Measurements from ENCODE around the gene PFDN2. TPM values are rescaled to one million over a fixed set of nuclear protein-coding genes. Genes with fewer than 3 reads are reported as not detected.

PFDN2 gene
- total and polyA plus RNA-seq, 2 of the 8 experiments (the other 6 are each of a cell fraction or from before 2014, with no cell fraction given), result 66.2 to 71.2 TPM

DNA sequence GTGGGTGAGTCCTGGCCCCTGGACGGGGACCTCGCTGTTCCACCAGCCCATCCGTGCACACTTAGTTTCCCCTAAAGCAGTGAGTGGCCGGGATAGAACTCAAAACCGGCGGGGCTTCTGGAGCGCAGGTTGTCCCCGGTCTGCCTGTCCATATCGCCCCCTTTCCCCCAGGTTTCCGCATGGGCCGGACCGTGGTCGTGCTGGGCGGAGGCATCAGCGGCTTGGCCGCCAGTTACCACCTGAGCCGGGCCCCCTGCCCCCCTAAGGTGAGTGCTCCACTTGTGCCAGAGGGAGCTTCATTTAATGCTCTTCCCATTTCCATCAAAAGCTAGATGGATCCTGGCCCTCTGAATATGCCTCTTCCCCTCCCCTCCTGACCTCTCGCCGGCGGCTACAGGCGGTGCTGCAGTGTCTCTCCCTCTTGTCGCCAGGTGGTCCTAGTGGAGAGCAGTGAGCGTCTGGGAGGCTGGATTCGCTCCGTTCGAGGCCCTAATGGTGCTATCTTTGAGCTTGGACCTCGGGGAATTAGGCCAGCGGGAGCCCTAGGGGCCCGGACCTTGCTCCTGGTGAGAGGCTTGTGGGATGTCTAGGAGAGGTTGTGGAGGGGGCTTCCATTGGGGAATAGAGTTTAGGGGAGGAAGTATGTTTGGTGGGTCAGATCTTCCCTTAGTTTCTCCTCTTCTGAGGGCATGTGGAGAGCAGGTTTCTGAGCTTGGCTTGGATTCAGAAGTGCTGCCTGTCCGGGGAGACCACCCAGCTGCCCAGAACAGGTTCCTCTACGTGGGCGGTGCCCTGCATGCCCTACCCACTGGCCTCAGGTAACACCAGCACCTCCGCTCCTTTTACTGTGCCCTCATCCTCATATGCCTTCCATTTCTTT is 49.1 kb upstream of the PFDN2 start:
- peak in 1 of 2 experiments; percentile 71 for DNase-seq (ENCODE audit: low read depth in 1 of 2, low spot score in 2 of 2)
- Histone ChIP-seq H2BK20ac (ENCODE audit: low read length) (no peak overlapping the region), H3K56ac (replicated peaks; ENCODE audit: insufficient read length, low read depth, low read length) (peak overlapping the region; percentile 9), H4K20me1 (replicated peaks in 1 of 2; ENCODE audit: control insufficient read depth in 1 of 2, insufficient read depth in 2 of 2, low read length in 2 of 2) (no peaks in the 10 kb centered on the region), H4K8ac (ENCODE audit: extremely low read depth, insufficient read depth, low read length) (peak overlapping the region; percentile 41), H3K14ac (ENCODE audit: insufficient read length) (no peak overlapping the region), H3K79me1 (ENCODE audit: low read depth, low read length) (no peaks in the 10 kb centered on the region), H2BK5ac (ENCODE audit: low read depth, low read length) (0 out of 2 replicates have a peak overlapping the region, but pooled peaks have one; percentile 3), H3K36me3 (ENCODE audit: control insufficient read depth in 2 of 4, insufficient read depth in 4 of 4, low read length in 3 of 4) (peaks cover 7 to 20% (median 14%) of the 10 kb centered on the region in 4 experiments; a peak in 6 of 8 replicates), H2BK120ac (replicated peaks; ENCODE audit: low read depth, low read length) (no peak overlapping the region), H3K4ac (replicated peaks; ENCODE audit: insufficient read length, low read depth, low read length) (peak overlapping the region; percentile 22), H2BK12ac (ENCODE audit: low read depth, low read length) (no peak overlapping the region), H3K4me3 (ENCODE audit: extremely low read depth in 1 of 4, insufficient read depth in 2 of 4, low read depth in 3 of 4, low read length in 4 of 4) (peak overlapping the region; percentile 64 to 83 (median 82)), H3K4me2 (ENCODE audit: insufficient read depth in 1 of 2, low read depth in 2 of 2, low read length in 2 of 2) (peak overlapping the region; percentile 66 to 92), H3K9ac (replicated peaks in 1 of 4; ENCODE audit: extremely low read depth in 1 of 4, low read depth in 3 of 4, low read length in 3 of 4) (peak overlapping the region; percentile 43 to 69 (median 54); a peak in 6 of 7 replicates), H4K91ac (replicated peaks; ENCODE audit: insufficient read length, low read length) (peak overlapping the region; percentile 67), H3K9me3 (ENCODE audit: insufficient read depth in 2 of 2, low read depth in 1 of 2, low read length in 1 of 2) (no peaks in the 10 kb centered on the region), H3K79me2 (ENCODE audit: control insufficient read depth in 1 of 2, insufficient read depth in 2 of 2, low read length in 2 of 2) (no peaks in the 10 kb centered on the region), H2BK15ac (ENCODE audit: low read length) (peak overlapping the region; percentile 72; the same call in 1 of the 2 replicates), H4K5ac (ENCODE audit: insufficient read length, low read depth, low read length) (peak overlapping the region; percentile 20), H2AFZ (ENCODE audit: low read length) (no peak overlapping the region), H3K4me1 (replicated peaks in 1 of 4; ENCODE audit: control insufficient read depth in 3 of 4, insufficient read depth in 4 of 4, low read length in 3 of 4) (peaks cover 0 to 7% (median 5%) of the 10 kb centered on the region in 4 experiments; a peak in 4 of 7 replicates), H3K27me3 (replicated peaks in 1 of 4; ENCODE audit: control insufficient read depth in 3 of 4, extremely low read depth in 1 of 4, insufficient read depth in 3 of 4, low read length in 3 of 4) (no peaks in the 10 kb centered on the region), H2AK5ac (ENCODE audit: low read depth, low read length) (no peak overlapping the region), H3K18ac (ENCODE audit: extremely low read depth, low read length) (no peak overlapping the region), H3K23me2 (ENCODE audit: low read depth, low read length) (peaks cover 11% of the 10 kb centered on the region; the same call in 1 of the 2 replicates), H3K27ac (ENCODE audit: low read depth, low read length) (peak overlapping the region; percentile 4; the same call in 1 of the 2 replicates), H3K23ac (ENCODE audit: insufficient read length) (no peak overlapping the region)
- no peak for FAIRE-seq
- ChIA-PET POLR2A (ENCODE audit: partially characterized antibody) (interaction anchor here (1.3 to 4.7 kb wide), 9 partner anchors 9 to 148 kb away, joined by 3 to 51 read pairs (median 12); partner anchors contain the start of genes ADAMTS4, B4GALT3, DEDD and NDUFS2), CTCF (ENCODE audit: partially characterized antibody) (interaction anchor here (0.6 to 5.3 kb wide), 16 partner anchors 9 to 215 kb away, joined by 3 to 32 read pairs (median 6); partner anchors contain the start of genes ADAMTS4, B4GALT3, NDUFS2 and UFC1)
- WGBS, 2 experiments (ENCODE audit: extremely low coverage in 1 of 2, insufficient coverage in 1 of 2, insufficient read length in 1 of 2, insufficient replicate concordance in 2 of 2, low coverage in 1 of 2, low lambda C conversion rate in 2 of 2, missing lambda C conversion rate in 1 of 2), result 7% methylated on average over 31 of the region's 33 CpGs; no CpG with 5 or more reads in 1 of the 2 experiments
- TF ChIP-seq, protein P1, sequence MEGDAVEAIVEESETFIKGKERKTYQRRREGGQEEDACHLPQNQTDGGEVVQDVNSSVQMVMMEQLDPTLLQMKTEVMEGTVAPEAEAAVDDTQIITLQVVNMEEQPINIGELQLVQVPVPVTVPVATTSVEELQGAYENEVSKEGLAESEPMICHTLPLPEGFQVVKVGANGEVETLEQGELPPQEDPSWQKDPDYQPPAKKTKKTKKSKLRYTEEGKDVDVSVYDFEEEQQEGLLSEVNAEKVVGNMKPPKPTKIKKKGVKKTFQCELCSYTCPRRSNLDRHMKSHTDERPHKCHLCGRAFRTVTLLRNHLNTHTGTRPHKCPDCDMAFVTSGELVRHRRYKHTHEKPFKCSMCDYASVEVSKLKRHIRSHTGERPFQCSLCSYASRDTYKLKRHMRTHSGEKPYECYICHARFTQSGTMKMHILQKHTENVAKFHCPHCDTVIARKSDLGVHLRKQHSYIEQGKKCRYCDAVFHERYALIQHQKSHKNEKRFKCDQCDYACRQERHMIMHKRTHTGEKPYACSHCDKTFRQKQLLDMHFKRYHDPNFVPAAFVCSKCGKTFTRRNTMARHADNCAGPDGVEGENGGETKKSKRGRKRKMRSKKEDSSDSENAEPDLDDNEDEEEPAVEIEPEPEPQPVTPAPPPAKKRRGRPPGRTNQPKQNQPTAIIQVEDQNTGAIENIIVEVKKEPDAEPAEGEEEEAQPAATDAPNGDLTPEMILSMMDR (IDR thresholded peaks at IDR 0.05; ENCODE audit: control extremely low read depth in 1 of 3, insufficient read depth in 1 of 3, low read depth in 1 of 3, low read length in 3 of 3), result no peak
- TF ChIP-seq, protein P2, sequence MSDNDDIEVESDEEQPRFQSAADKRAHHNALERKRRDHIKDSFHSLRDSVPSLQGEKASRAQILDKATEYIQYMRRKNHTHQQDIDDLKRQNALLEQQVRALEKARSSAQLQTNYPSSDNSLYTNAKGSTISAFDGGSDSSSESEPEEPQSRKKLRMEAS (IDR thresholded peaks at IDR 0.05), result peak; percentile 44
- TF ChIP-seq RAD21 (IDR thresholded peaks at IDR 0.05 in 1 of 2, conservative IDR thresholded peaks at IDR 0.05 in 1 of 2; ENCODE audit: low read depth in 2 of 2, low read length in 2 of 2) (no peak), PHF8 (conservative IDR thresholded peaks at IDR 0.05; ENCODE audit: low read depth, low read length) (0 out of 2 replicates have a peak, but pooled peaks have one; percentile 15), RNF2 (IDR thresholded peaks at IDR 0.05; ENCODE audit: borderline replicate concordance, low read depth, low read length, missing control alignments, poor library complexity, severe bottlenecking) (no peak), TAF7 (optimal IDR thresholded peaks at IDR 0.05; ENCODE audit: borderline replicate concordance, low read depth, low read length) (peak; percentile 13)

Data from H1 (cell line).